ENCODE measurements around the gene C3orf49. TPM values are rescaled to one million over a fixed set of nuclear protein-coding genes. Genes with fewer than 3 reads are reported as not detected.

The C3orf49 gene
- total and polyA plus RNA-seq, 12 donors: not detected

DNA sequence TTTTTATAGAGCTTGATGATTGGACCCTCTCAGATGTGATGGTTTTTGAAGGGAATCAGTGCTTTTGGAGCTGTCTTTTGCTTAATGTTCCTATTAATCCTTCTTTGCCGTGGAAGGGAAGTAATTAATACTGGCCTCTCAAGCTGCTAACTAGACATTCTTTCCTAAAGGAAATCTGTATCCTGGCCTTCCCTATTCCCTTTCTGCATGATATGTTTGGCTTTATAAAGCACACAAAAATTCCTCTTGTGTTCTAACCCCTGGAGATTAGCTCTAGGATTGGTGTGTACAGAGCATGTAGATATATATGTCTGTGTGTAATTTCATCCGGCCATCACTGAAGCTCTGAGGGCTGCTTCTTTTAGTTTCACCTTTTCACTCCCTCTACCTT is 51.5 kb downstream of the C3orf49 start:
- H3K36me3 ChIP-seq (replicated peaks in 1 of 2): no peaks in the 10 kb centered on the region
- intact Hi-C loops (cut with DNase I): no loop called here
- peaks cover 0 to 9% of the 10 kb centered on the region in 2 donors for H3K4me1 ChIP-seq (replicated peaks in 1 of 2)
- H3K27me3 ChIP-seq: no peaks in the 10 kb centered on the region
- WGBS, 4 donors: 75 to 79% (median 78%) methylated on average over 2 of the region's 2 CpGs
- no peak for DNase-seq
- H3K9me3 ChIP-seq (replicated peaks in 1 of 3): no peaks in the 10 kb centered on the region
- H3K4me3 ChIP-seq: no peak overlapping the region
- TF ChIP-seq POLR2A (IDR thresholded peaks at IDR 0.05): no peak
- TF ChIP-seq CTCF (IDR thresholded peaks at IDR 0.05): no peak
- H3K27ac ChIP-seq: no peak overlapping the region

- H3K4me1 ChIP-seq (replicated peaks in 1 of 2): peaks cover 0 to 26% of the 10 kb centered on the region in 2 donors
- no peak overlapping the region for H3K4me3 ChIP-seq
- intact Hi-C loops (cut with DNase I): no loop called here
- no peak for TF ChIP-seq POLR2A (IDR thresholded peaks at IDR 0.05)
- TF ChIP-seq CTCF (IDR thresholded peaks at IDR 0.05): no peak
- no peaks in the 10 kb centered on the region for H3K36me3 ChIP-seq (replicated peaks in 1 of 2)
- H3K9me3 ChIP-seq (replicated peaks in 1 of 3): no peaks in the 10 kb centered on the region
- DNase-seq: no peak
- no peaks in the 10 kb centered on the region for H3K27me3 ChIP-seq
- WGBS, 4 donors: 91 to 99% (median 96%) methylated on average over 2 of the region's 2 CpGs
- H3K27ac ChIP-seq: no peak overlapping the region
These were observed 53.2 kb downstream of the C3orf49 start for GRCh38 chr3:63872135-63872924.

- TF ChIP-seq POLR2A (IDR thresholded peaks at IDR 0.05) (no peak), CTCF (IDR thresholded peaks at IDR 0.05) (no peak)
- WGBS, 4 donors: 75 to 93% (median 80%) methylated on average over 3 of the region's 3 CpGs
- H3K27me3 ChIP-seq: no peaks in the 10 kb centered on the region
- intact Hi-C loops (cut with DNase I): no loop called here
- H3K36me3 ChIP-seq (replicated peaks in 1 of 2): no peaks in the 10 kb centered on the region
- peaks cover 6 to 38% of the 10 kb centered on the region in 2 donors for H3K4me1 ChIP-seq (replicated peaks in 1 of 2)
- H3K27ac ChIP-seq: no peak overlapping the region
- DNase-seq: no peak
- no peak overlapping the region for H3K4me3 ChIP-seq
- no peaks in the 10 kb centered on the region for H3K9me3 ChIP-seq (replicated peaks in 1 of 3)
These were observed 55.7 kb downstream of the C3orf49 start for GRCh38 chr3:63874769-63875168.

DNA sequence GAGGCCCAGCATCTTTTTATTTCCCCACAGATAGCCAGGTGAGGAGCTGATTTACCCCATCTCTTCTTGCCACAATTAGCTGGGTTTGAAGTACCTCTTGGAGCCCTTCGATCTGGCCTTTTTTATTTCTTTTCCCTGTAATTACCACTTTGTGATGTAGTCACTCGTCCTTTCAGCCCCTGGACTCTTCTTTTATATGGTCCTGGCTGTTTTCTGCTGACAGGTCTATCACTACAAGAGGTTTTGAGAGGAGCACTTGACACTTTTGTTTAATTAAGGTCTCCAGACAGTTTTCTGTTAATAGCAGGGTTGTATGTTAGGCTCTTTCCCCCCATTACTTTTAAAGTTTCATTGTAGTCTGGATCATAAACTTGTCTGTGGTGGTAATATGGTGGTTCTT is 56.4 kb downstream of the C3orf49 start:
- 82 to 87% (median 85%) methylated on average over 2 of the region's 2 CpGs for WGBS, 4 donors
- TF ChIP-seq CTCF (IDR thresholded peaks at IDR 0.05) (no peak), POLR2A (IDR thresholded peaks at IDR 0.05) (no peak)
- H3K4me3 ChIP-seq: no peak overlapping the region
- intact Hi-C loops (cut with DNase I): no loop called here
- H3K9me3 ChIP-seq (replicated peaks in 1 of 3): no peaks in the 10 kb centered on the region
- H3K27ac ChIP-seq: no peak overlapping the region
- H3K4me1 ChIP-seq (replicated peaks in 1 of 2): peaks cover 6 to 39% of the 10 kb centered on the region in 2 donors
- no peak for DNase-seq
- H3K36me3 ChIP-seq (replicated peaks in 1 of 2): no peaks in the 10 kb centered on the region
- no peaks in the 10 kb centered on the region for H3K27me3 ChIP-seq

Measured in adrenal gland (tissue), 12 donors.